Activated CD8-positive, alpha-beta memory T cell treated with anti-CD3 and anti-CD28 coated beads for 48 hours (primary cell): ENCODE measurements around the gene FMN2.
"Not testable (repeated sequence)": the region's sequence is repeated elsewhere in the genome, so short reads cannot be mapped to it uniquely, and the experiment has no call there.

Source experiments
- DNase-seq, 3 experiments: peaks; one replicate each; pipeline ENCODE4 v3.0.0-alpha.2; 2020; ENCODE audit warnings: low read depth in 2 of 3, low spot score in 2 of 3

The FMN2 gene

GRCh38 chr1:240415011-240415410 lies 323.3 kb downstream of the FMN2 start:
- not testable (repeated sequence) for DNase-seq

GRCh38 chr1:240415532-240415931 lies 323.8 kb downstream of the FMN2 start:
- no peak for DNase-seq

GRCh38 chr1:240417317-240417716 lies 325.6 kb downstream of the FMN2 start:
- no peak for DNase-seq

- no peak for DNase-seq
Measured at GRCh38 chr1:240420766-240421165, 329.1 kb downstream of the FMN2 start.

- no peak for DNase-seq
Measured at GRCh38 chr1:240423246-240423924, 331.7 kb downstream of the FMN2 start.

DNA sequence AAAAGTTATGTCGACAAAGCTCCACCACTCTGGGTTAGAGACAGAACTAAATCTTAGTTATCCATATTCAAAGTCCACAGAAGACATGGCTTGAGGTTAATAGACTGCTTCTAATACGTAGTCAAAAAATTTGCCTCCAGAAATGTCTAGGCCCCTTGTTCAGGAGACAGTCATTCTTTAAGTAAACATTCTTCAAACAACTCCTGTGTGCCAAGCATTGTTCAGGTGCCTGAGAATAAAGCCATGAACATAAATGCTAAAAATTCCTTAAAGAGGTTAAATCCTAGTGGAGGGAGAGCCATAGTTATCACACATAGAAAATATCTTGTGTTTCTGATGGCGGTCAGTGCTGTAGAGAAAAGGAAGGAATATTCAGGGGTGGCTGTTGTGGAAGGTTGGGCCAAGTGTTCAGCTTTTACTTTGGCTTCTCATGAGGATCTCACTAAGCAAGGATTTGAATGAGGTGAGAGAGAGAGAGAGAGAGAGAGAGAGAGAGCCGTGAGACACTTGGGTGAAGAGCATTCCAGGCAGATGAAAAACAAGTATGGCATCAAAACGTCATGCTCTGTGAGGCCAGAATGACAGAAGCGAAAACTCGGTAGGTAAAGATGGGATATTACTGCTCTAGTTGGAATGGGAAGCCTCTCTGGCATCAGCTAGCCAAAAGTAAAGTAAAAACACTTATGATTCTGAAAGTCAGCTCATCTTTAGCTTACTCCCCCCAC lies 333.2 kb downstream of the FMN2 start:
- DNase-seq = no peak

DNA sequence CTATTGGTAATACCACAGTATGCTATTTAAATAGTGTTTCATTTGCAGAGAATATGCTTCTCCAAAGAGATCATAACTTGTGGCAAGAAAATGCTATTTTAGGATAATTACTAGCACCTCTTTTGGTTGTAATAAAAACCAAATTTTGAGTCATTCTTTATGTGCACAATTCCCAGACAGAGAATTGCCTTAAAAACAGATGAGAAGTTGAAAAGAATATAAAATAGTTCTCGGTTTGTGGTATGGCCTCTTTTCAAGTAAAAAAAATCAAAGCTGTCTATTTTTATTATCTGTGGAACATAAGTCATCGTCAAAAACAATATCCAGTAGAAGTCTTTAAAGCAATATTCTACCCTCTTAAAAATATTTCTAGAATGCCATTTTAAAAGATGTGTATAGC lies 334.4 kb downstream of the FMN2 start:
- DNase-seq = no peak

DNA sequence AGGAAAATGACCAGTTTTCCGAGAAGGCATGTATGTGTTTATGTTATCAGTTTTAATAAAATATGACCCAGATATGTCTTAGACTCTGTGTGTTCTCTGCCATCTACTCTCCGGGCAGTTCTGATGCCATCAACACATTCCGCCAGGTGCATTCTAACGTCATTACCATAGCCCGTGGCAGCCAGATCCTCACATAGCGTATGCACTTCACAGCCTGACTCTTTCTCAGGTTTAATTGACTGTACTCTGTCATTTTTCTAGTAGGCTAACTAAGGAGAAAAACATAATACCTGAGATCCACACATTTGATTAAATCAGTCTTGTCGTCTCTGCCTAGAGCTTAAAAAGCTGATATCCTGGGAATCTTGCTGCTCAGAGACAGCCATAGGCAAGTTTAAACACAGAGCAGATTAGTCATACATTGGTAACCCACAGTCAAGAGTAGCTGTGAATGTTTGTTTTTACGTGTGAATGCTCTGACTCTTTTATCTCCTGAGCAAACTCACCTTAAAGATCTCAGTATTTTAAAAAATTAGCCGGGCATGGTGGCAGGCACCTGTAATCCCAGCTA lies 344.4 kb downstream of the FMN2 start:
- DNase-seq = no peak

DNA sequence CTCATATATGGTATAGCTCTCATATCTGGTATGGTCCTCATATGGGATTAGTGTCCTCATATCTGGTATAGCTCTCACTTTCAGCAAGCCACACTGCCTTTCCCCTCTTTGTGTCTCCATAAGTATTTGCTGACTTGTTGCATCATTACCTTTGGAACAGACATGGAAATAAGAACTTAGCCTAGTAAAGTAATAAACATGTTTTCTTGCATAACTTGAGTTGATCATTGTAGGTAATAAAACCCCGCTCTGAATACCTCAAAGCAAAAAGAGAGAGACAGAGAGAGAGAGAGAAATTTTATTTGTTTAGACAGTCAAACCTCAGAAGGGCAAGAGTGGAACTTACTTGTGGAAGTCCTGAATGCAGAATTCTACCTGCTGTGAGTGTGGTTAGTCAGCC lies 350.0 kb downstream of the FMN2 start:
- DNase-seq = no peak

DNA sequence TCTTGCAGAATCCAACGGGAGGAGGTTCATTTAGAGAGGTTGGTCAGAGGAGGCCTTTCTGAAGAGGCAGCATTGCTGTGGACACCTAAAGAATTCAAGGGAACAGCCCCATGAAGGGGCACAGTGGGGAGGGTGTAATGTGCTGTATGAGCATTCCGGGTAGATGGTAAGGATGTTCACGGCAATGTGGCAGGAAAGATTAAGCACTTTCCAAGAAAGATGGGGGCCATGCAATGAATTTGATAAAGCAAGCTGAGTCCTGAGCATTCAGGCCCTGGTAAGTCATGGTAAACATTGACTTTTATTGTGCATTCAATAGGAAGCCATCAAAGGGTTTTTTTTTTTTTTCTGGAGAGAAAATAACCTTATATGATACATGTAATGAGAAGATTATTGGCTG lies 353.7 kb downstream of the FMN2 start:
- no peak for DNase-seq

- DNase-seq = no peak
Measured at GRCh38 chr1:240455228-240455821, 363.6 kb downstream of the FMN2 start.

GRCh38 chr1:240457203-240457602 lies 365.5 kb downstream of the FMN2 start:
- DNase-seq = no peak

DNA sequence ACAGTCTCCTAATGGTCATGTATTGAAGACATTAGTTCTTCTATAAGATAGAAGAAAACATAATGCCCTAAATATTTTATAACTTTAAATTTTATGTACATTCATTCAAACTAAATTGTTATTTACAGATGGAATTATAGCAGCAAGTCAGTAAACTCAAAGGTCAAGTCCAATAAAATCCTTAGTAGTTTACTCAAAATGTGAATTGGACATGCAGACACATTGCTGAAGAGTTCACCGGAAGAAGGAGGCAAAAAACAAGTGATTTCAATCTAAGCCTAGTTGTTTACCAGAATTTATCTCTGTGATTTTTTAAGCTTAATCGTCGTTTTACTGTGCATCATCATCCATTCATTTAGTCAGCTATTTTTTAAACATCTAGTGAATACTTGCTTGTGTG lies 370.6 kb downstream of the FMN2 start:
- DNase-seq = no peak

DNA sequence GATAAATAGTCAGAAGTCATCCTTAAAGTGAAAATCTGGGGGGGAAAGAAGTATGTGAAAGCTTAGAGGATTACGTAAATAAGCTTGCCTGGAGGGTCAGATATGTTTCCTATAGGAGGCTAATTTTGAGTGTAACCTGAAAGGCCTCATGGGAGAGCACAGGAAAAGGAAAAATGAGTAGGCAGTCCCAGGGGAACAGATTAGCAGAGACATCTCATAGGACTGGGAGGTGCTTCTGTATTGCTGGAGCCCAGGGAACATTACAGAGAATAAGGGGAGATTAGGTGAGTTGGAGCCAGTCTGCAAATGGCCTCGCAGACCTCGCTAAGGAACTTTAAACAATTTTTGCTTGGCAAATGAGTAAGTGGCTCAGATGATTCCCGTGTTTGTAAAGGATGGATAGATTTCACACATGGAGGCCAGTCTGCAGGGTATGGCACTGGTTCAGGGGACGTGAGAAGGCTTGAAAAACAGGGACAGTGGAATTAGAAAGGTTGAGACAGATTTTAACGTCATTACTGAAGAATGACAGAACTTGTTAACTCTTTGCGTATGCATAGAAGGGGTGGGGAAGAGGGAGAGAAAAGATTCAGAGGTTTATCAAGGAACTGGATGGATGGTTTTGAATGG lies 371.2 kb downstream of the FMN2 start:
- no peak for DNase-seq

- DNase-seq = no peak
Measured at GRCh38 chr1:240464099-240464498, 372.4 kb downstream of the FMN2 start.

- DNase-seq = no peak
Measured at GRCh38 chr1:240465531-240465940, 373.9 kb downstream of the FMN2 start.

- no peak for DNase-seq
Measured at GRCh38 chr1:240466509-240466908, 374.8 kb downstream of the FMN2 start.

- DNase-seq = no peak
Measured at GRCh38 chr1:240467895-240468294, 376.2 kb downstream of the FMN2 start.

DNA sequence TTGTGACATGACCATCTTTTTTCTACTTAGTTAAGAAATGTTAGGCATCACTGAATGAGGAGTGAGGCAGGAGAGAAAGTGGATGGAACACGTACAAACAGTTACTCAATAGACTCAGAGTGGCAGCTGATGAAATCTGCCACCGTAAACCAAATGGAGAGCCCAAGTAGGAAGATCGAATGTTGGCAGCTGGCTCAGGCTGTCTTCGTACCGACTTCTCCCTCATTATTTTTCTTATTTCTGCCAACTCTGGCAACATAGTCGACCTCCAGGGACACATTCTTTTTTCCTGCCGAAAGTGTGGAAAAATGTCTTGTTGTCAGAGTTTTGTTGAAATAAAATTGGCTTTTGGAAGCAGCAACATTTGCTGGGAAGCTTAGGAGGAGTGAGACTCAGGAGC lies 377.0 kb downstream of the FMN2 start:
- DNase-seq = no peak

GRCh38 chr1:240474133-240474614 lies 382.5 kb downstream of the FMN2 start:
- no peak for DNase-seq

DNA sequence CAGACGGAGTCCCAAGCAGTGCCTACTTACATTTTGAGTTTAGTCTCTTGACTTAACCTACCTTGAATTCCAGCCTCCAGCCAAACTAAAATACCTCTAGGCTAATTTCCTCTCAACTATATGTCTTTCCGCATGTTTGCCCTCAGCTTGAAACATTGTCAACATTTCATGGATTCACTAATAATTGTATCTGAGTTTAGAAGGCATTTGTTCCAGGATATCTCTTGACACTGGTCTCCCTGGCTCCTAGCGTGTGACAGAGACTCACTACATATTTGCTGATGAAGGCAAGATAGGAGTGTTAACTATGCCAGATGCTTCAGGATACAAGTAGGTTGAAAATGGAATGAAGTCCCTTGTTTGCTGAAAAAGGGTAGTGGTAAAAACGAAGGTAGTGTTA lies 384.1 kb downstream of the FMN2 start:
- no peak for DNase-seq

DNA sequence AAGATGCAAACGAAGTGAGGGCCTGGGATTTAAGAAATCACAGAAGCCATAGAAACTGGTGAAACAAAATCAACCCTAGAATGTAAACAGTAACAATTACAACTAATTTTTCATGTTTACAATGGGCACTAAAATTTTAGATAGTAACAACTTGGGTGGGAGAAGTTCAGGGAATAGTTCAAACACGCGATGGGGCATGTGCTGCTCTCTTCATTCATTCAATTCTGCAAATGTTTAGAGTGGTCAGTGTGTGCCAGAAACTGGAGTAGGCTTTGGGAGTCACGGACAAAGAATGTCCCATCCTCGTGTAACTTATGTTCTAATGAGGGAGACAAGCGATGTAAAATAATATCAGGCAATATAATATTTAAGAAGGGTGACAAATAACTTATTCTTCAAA lies 386.9 kb downstream of the FMN2 start:
- no peak for DNase-seq
